ENCODE measurements around the gene PATL2.

- TF ChIP-seq CTCF (IDR thresholded peaks at IDR 0.05) (no peak), POLR2A (IDR thresholded peaks at IDR 0.05) (no peak)
Observed at GRCh38 chr15:44719293-44719999, 8.3 kb upstream of the PATL2 start.

Data from thyroid gland (tissue), 4 donors.